ENCODE data around the gene CALD1.

- TF ChIP-seq CTCF (conservative IDR thresholded peaks at IDR 0.05; ENCODE audit: low read depth, low read length) (no peak), EZH2 (IDR thresholded peaks at IDR 0.05; ENCODE audit: borderline replicate concordance, low read depth, low read length, poor library complexity, severe bottlenecking) (no peak)
Observed at GRCh38 chr7:134795231-134795630, 15.8 kb downstream of the CALD1 start.
